ENCODE results near the gene YIPF7. TPM values are rescaled to one million over a fixed set of nuclear protein-coding genes. Genes with fewer than 3 reads are reported as not detected.

YIPF7 gene
- polyA plus RNA-seq, 3 donors: not detected

- WGBS, 3 donors: 73 to 89% (median 86%) methylated on average over 8 of the region's 8 CpGs
- H3K27ac ChIP-seq (ENCODE audit: low read depth, low read length): no peak overlapping the region
Observed at GRCh38 chr4:44632733-44633132, 18.7 kb downstream of the YIPF7 start.

- WGBS, 3 donors: 62 to 75% (median 66%) methylated on average over 4 of the region's 4 CpGs
Observed at GRCh38 chr4:44632089-44632488, 19.3 kb downstream of the YIPF7 start.

GRCh38 chr4:44629280-44629866, 22.1 kb downstream of the YIPF7 start:
- H3K27ac ChIP-seq (ENCODE audit: low read depth, low read length): no peak overlapping the region
- 0 to 2% (median 1%) methylated on average over 2 of the region's 2 CpGs for WGBS, 3 donors

More at GRCh38 chr4:44632089-44632488, 19.3 kb downstream of the YIPF7 start:
- H3K27ac ChIP-seq (ENCODE audit: low read depth, low read length): no peak overlapping the region

- no peak overlapping the region for H3K27ac ChIP-seq (ENCODE audit: low read depth, low read length)
- 14 to 31% (median 27%) methylated on average over 1 of the region's 1 CpG for WGBS, 3 donors
Observed at GRCh38 chr4:44623676-44624075, 27.7 kb downstream of the YIPF7 start.

GRCh38 chr4:44616621-44617020, 34.8 kb downstream of the YIPF7 start:
- 69 to 86% (median 77%) methylated on average over 1 of the region's 1 CpG for WGBS, 3 donors
- H3K27ac ChIP-seq (ENCODE audit: low read depth, low read length): no peak overlapping the region

- 81 to 89% (median 86%) methylated on average over 3 of the region's 3 CpGs for WGBS, 3 donors
- H3K27ac ChIP-seq (ENCODE audit: low read depth, low read length): no peak overlapping the region
Observed at GRCh38 chr4:44583393-44583792, 68.0 kb downstream of the YIPF7 start.

GRCh38 chr4:44580231-44580630, 71.2 kb downstream of the YIPF7 start:
- H3K27ac ChIP-seq (ENCODE audit: low read depth, low read length): no peak overlapping the region

GRCh38 chr4:44578954-44579353, 72.5 kb downstream of the YIPF7 start:
- whole genome bisulfite sequencing, 3 donors: 0% methylated on average over 1 of the region's 1 CpG
- H3K27ac ChIP-seq (ENCODE audit: low read depth, low read length): no peak overlapping the region

Other genes with a start within 250 kb of the YIPF7 start
- under 1 TPM; 0.13 to 0.45 (median 0.25) TPM for gene KCTD8, start 202.8 kb downstream of the YIPF7 start, polyA plus RNA-seq
- 10 to 100 TPM in 1 of 3 donors, 1 to 10 TPM in 2; 5.8 to 11.1 (median 8.5) TPM for gene GUF1, start 26.8 kb upstream of the YIPF7 start, polyA plus RNA-seq
- 1 to 10 TPM; 4.5 to 9.9 (median 9.2) TPM for gene GNPDA2, start 74.9 kb upstream of the YIPF7 start, polyA plus RNA-seq

All from adipose tissue (tissue), 3 donors.